ENCODE measurements around the gene DCTN4. TPM values are rescaled to one million over a fixed set of nuclear protein-coding genes. Genes with fewer than 3 reads are reported as not detected.

DCTN4 gene
- total and polyA plus RNA-seq, 2 of the 4 experiments (the other 2 are of a cell fraction) = 28.1 to 50.2 TPM

- H2BK5ac ChIP-seq (ENCODE audit: low read depth, low read length, poor library complexity, severe bottlenecking) = no peak overlapping the region
- H3K4me1 ChIP-seq (ENCODE audit: control insufficient read depth, insufficient read depth, low read length) = no peaks in the 10 kb centered on the region
- no peaks in the 10 kb centered on the region for H4K20me1 ChIP-seq (ENCODE audit: insufficient read depth, low read length)
- H3K79me1 ChIP-seq (ENCODE audit: low read depth in 1 of 2, low read length in 2 of 2) = peaks cover 0 to 3% of the 10 kb centered on the region in 2 experiments; a peak in 1 of 4 replicates
- H3K14ac ChIP-seq (replicated peaks; ENCODE audit: low read depth, low read length) = no peak overlapping the region
- no peak overlapping the region for H3K27ac ChIP-seq (ENCODE audit: insufficient read depth, low read length)
- ChIA-PET CTCF (no interaction called here), POLR2A (ENCODE audit: unreplicated experiment) (no interaction called here)
- no peak overlapping the region for H4K91ac ChIP-seq (ENCODE audit: insufficient read depth, low read depth, low read length)
- H2AFZ ChIP-seq (replicated peaks; ENCODE audit: low read length, poor library complexity) = no peak overlapping the region
- dilution Hi-C loops (cut with HindIII; ENCODE audit: low sequenced_read_pairs, unreplicated experiment) (no loop called here), intact Hi-C loops (cut with micrococcal nuclease) (no loop called here), in situ Hi-C loops (cut with MboI; ENCODE audit: low sequenced_read_pairs) (no loop called here)
- no peak overlapping the region for H3K4me2 ChIP-seq (ENCODE audit: low read depth, low read length)
- H3K56ac ChIP-seq (ENCODE audit: extremely low read depth, insufficient read depth, low read length) = no peak overlapping the region
- H3K9me1 ChIP-seq (ENCODE audit: insufficient read depth, low read length) = no peaks in the 10 kb centered on the region
- no peak overlapping the region for H3K9ac ChIP-seq (ENCODE audit: low read depth, low read length)
- H3K36me3 ChIP-seq (ENCODE audit: control insufficient read depth, insufficient read depth, low read length) = peaks cover 47% of the 10 kb centered on the region
- BruUV-seq (replicated peaks) = no TSS peak
- no peak overlapping the region for H3K4me3 ChIP-seq (ENCODE audit: insufficient read depth, low read depth, low read length)
- no peak for DNase-seq
- H3K4ac ChIP-seq (ENCODE audit: low read depth, low read length) = no peak overlapping the region
- H3K18ac ChIP-seq (ENCODE audit: low read depth, low read length) = no peak overlapping the region
- no peak overlapping the region for H4K8ac ChIP-seq (ENCODE audit: low read depth in 2 of 2, low read length in 2 of 2)
- no peak for ATAC-seq (ENCODE audit: low read depth)
- 100% methylated on average over 1 of the region's 3 CpGs; no CpG with 5 or more reads in 1 of the 2 experiments for WGBS, 2 experiments (ENCODE audit: extremely low coverage in 2 of 2, insufficient read length in 1 of 2)
- H2BK120ac ChIP-seq (ENCODE audit: low read depth, low read length) = no peak overlapping the region
- H2BK20ac ChIP-seq (ENCODE audit: low read depth, low read length) = no peak overlapping the region
- no peak overlapping the region for H2AK9ac ChIP-seq (replicated peaks; ENCODE audit: low read depth, low read length, poor library complexity)
- no peak overlapping the region for H2BK15ac ChIP-seq (ENCODE audit: low read depth, low read length)
- H4K5ac ChIP-seq (ENCODE audit: low read depth, low read length) = no peak overlapping the region
- no peaks in the 10 kb centered on the region for H3K9me3 ChIP-seq (ENCODE audit: control insufficient read depth, insufficient read depth, low read length)
- H3K23ac ChIP-seq (ENCODE audit: low read depth, low read length) = no peak overlapping the region
- no peak overlapping the region for H2AK5ac ChIP-seq (ENCODE audit: low read depth, low read length)
- H3K27me3 ChIP-seq (ENCODE audit: control insufficient read depth, insufficient read depth, low read length) = no peaks in the 10 kb centered on the region
- TF ChIP-seq CHD1 (IDR thresholded peaks at IDR 0.05; ENCODE audit: low read depth, low read length) (no peak), MAFK (IDR thresholded peaks at IDR 0.05; ENCODE audit: low read depth, low read length) (no peak), RCOR1 (IDR thresholded peaks at IDR 0.05; ENCODE audit: insufficient replicate concordance, low read length) (no peak), SMC3 (IDR thresholded peaks at IDR 0.05; ENCODE audit: low read depth, low read length) (no peak)
- TF ChIP-seq, protein P1, sequence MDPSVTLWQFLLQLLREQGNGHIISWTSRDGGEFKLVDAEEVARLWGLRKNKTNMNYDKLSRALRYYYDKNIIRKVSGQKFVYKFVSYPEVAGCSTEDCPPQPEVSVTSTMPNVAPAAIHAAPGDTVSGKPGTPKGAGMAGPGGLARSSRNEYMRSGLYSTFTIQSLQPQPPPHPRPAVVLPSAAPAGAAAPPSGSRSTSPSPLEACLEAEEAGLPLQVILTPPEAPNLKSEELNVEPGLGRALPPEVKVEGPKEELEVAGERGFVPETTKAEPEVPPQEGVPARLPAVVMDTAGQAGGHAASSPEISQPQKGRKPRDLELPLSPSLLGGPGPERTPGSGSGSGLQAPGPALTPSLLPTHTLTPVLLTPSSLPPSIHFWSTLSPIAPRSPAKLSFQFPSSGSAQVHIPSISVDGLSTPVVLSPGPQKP (IDR thresholded peaks at IDR 0.05; ENCODE audit: borderline replicate concordance, low read depth, low read length) = no peak
These were observed 66.5 kb downstream of the DCTN4 start for GRCh38 chr5:150692276-150692675.

Data from IMR-90 (cell line).